SU-DHL-6 (cell line): Measurements from ENCODE around the gene CITED4.

Source experiments
- EZH2phosphoT487 ChIP-seq: fragments of 200-600 bp; sonication (generic), shearing (Covaris generic); conservative IDR thresholded peaks from 2 replicates; pipeline ENCODE4 v1.6.1; 2018; ENCODE audit warnings: mild to moderate bottlenecking, antibody characterized with exemption, low read length, moderate library complexity, mixed read lengths
- TF ChIP-seq, protein P1 (sequence below): fragments of 200-600 bp; sonication (generic); IDR thresholded peaks from one replicate; pipeline ENCODE4 v1.5.1; 2017; ENCODE audit warnings: antibody characterized with exemption, mild to moderate bottlenecking, low read length, moderate library complexity; ENCODE audit not compliant: insufficient read depth, poor library complexity, severe bottlenecking

DNA sequence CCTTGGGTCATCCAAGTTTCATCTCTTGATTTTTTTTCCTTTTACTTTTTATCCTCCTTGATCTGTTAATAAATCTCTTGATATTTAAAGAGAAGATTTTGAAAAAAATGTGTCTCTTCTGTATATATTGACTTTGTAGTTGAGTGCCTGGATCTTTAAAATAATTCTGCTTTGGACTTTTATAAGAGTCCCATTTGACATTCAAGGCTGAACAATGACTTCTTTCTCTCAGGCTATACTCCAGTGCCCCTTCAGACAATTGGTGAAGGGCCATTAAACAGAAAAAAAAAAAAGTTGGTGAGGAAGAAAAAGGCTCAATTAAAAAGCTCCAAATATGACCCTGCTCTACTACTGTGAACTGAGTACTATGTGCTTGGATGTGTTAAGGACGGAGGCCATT lies 40.9 kb upstream of the CITED4 start:
- TF ChIP-seq, protein P1, sequence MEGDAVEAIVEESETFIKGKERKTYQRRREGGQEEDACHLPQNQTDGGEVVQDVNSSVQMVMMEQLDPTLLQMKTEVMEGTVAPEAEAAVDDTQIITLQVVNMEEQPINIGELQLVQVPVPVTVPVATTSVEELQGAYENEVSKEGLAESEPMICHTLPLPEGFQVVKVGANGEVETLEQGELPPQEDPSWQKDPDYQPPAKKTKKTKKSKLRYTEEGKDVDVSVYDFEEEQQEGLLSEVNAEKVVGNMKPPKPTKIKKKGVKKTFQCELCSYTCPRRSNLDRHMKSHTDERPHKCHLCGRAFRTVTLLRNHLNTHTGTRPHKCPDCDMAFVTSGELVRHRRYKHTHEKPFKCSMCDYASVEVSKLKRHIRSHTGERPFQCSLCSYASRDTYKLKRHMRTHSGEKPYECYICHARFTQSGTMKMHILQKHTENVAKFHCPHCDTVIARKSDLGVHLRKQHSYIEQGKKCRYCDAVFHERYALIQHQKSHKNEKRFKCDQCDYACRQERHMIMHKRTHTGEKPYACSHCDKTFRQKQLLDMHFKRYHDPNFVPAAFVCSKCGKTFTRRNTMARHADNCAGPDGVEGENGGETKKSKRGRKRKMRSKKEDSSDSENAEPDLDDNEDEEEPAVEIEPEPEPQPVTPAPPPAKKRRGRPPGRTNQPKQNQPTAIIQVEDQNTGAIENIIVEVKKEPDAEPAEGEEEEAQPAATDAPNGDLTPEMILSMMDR: no peak
- TF ChIP-seq EZH2phosphoT487: no peak
